ENCODE results near the gene FZD2.
A peak's percentile ranks its signal among the peaks of the same experiment; 100 is the strongest.

The FZD2 gene

DNA sequence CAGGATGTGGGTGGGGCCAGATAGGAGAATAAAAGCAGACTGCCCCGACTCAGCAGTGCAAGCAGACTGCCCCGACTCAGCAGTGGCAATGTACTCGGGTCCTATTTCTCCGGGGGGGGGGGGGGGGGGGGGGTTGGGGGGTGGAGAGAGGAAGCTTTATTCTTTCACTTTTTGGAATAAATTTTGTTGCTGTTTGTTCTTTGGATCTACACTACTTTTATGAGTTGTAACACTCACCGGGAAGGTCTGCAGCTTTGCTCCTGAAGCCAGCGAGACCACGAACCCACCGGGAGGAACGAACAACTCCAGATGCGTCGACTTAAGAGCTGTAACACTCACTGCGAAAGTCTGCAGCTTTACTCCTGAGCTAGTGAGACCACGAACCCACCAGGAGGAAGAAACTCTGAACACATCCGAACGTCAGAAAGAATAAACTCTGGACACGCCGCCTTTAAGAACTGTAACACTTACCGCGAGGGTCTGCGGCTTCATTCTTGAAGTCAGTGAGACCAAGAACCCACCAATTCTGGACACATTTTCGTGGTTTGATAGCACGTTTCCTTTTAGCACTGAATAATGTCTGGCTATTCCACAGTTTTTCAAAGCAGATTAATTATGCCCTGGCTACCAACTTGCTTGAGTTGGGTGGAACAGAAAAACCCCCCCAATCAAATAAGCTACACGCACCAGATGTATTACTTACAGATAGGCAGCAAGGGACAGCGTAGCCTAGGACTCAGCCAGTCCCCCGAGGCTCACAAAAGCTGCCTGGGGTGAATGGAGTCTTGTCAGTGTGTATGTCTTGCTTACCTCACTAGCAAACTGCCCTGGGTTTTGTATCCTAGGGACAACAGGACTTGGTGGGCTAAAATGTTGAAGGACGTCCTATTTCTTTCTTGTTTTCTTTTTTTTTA, 11.9 kb downstream of the FZD2 start:
- no peak overlapping the region for H3K4me3 ChIP-seq
- H3K27ac ChIP-seq: no peak overlapping the region
- TF ChIP-seq, protein P1, sequence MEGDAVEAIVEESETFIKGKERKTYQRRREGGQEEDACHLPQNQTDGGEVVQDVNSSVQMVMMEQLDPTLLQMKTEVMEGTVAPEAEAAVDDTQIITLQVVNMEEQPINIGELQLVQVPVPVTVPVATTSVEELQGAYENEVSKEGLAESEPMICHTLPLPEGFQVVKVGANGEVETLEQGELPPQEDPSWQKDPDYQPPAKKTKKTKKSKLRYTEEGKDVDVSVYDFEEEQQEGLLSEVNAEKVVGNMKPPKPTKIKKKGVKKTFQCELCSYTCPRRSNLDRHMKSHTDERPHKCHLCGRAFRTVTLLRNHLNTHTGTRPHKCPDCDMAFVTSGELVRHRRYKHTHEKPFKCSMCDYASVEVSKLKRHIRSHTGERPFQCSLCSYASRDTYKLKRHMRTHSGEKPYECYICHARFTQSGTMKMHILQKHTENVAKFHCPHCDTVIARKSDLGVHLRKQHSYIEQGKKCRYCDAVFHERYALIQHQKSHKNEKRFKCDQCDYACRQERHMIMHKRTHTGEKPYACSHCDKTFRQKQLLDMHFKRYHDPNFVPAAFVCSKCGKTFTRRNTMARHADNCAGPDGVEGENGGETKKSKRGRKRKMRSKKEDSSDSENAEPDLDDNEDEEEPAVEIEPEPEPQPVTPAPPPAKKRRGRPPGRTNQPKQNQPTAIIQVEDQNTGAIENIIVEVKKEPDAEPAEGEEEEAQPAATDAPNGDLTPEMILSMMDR (IDR thresholded peaks at IDR 0.05): no peak
- DNase-seq (ENCODE audit: low spot score): no peak

DNA sequence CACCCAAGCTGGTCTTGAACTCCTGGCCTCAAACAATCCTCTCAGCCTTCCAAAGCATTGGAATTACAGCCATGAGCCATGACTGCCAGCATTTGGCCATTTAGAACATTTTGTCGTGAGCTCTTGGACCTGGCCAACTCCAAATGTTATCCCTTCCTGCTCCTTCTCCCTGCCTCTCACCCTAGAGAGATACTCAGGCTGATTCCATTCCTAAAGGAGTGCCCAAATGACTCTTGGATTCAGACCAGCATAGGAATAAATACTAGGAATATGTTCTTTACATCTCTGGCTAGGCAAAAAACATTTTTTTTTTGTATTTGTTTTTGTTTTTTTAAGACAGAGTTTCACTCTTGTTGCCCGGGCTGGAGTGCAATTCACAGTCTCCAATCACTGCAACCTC, 15.5 kb downstream of the FZD2 start:
- TF ChIP-seq, protein P1 (IDR thresholded peaks at IDR 0.05): no peak
- Histone ChIP-seq H3K4me3 (no peak overlapping the region), H3K27ac (no peak overlapping the region)
- DNase-seq (ENCODE audit: low spot score): no peak

DNA sequence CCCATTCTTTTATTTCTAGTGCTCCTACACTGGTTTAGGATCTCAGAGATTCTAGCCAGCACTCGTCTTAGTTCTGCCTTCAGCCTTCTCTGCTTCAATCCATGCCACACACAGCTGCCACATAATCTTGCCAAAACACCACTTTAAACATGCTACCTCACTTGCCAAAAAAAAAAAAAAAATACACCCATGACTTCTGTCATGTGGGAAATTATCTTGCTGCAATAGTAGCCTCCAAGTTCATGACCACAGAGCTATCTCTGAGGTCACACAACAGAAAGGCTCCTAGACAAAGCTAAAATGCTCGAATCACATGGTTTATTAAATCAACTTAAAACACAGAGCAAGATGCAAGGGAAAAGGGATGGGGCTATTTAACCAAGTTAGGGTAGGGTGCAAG, 18.1 kb downstream of the FZD2 start:
- TF ChIP-seq, protein P1 (IDR thresholded peaks at IDR 0.05): no peak
- H3K4me3 ChIP-seq: no peak overlapping the region
- DNase-seq (ENCODE audit: low spot score): no peak
- no peak overlapping the region for H3K27ac ChIP-seq

DNA sequence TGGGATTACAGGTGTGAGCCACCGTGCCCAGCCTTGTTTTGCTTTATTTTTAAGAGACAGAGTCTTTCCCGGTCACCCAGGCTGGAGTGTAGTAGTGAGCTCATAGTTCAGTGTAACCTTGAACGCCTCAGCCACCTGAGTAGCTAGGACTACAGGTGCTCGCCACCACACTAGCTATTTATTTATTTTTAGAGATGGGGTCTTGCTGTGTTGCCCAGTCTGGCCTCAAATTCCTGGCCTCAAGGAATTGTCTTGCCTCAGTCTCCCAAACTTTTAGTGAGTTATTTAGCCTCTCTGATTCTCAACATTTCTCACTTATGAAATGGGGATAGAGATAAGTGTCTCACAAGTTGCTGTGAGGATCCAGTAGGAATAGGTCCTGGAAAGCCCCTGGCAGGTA, 21.7 kb downstream of the FZD2 start:
- TF ChIP-seq, protein P1 (IDR thresholded peaks at IDR 0.05): no peak
- no peak for DNase-seq (ENCODE audit: low spot score)
- no peak overlapping the region for H3K4me3 ChIP-seq
- no peak overlapping the region for H3K27ac ChIP-seq

DNA sequence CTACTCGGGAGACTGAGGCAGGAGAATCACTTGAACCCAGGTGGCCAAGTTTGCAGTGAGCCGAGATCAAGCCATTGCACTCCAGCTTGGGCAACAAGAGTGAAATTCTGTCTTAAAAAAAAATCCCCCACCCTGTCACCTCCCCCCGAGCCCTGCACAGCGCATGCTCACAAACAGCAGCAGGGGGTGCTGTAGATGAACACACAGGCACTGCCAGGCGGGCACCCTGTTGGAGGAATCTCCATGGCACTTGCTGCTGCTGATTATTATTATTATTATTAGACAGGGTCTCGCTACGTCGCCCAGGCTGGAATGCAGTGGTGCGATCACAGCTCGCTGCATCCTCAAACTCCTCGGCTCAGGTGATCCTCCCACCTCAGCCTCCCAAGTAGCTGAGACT, 24.6 kb downstream of the FZD2 start:
- TF ChIP-seq, protein P1 (IDR thresholded peaks at IDR 0.05): no peak
- DNase-seq (ENCODE audit: low spot score): no peak
- H3K4me3 ChIP-seq: no peak overlapping the region
- H3K27ac ChIP-seq: no peak overlapping the region

DNA sequence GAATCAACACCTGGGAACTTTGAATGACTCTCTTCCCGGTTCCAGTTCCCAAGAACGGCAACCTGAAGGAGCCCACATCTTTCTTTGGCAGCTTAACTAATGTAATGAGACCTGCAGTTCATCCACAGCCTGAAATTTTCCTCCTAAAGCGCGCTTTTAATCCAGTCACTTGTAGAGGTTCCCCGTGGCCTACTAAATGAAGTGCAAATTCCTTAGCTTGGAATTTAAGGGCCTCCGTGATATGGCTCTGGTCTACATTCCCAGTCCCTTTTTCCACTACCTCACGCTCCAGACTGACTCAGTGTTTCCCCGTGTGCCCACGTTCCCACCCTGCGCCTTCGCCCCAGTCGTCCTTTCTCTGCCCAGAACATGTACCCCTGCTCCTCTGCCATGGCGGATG, 27.2 kb downstream of the FZD2 start:
- H3K27ac ChIP-seq: peak overlapping the region; percentile 51 to 80
- no peak overlapping the region for H3K4me3 ChIP-seq
- TF ChIP-seq, protein P1 (IDR thresholded peaks at IDR 0.05): no peak
- DNase-seq (ENCODE audit: low spot score): no peak

DNA sequence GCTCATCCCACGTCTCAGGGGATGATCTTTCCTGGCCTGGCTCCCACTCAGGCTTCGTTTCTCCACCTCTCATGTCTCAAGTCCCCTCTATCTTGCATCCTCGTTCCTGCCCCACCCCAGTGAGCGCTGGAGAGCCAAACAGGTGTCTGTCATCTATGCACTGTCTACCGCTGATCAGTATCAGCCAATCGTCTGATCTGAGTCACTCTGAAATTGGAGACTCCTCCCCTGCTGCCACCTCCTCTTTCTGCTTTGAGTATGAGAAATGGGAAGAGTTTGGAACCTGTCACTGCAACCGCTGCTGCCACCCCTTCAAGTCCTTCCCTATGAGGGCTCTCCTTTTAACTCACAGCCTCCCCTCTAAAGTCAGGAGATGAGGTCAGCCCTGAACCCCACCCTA, 28.0 kb downstream of the FZD2 start:
- DNase-seq (ENCODE audit: low spot score): no peak
- TF ChIP-seq, protein P1 (IDR thresholded peaks at IDR 0.05): no peak
- peak overlapping the region in 1 of 2 donors; percentile 80 for H3K27ac ChIP-seq
- H3K4me3 ChIP-seq: no peak overlapping the region
